Dedifferentiated amniotic fluid mesenchymal stem cell (primary cell): Measurements from ENCODE around the gene BIN1.
A peak's percentile ranks its signal among the peaks of the same experiment; 100 is the strongest.
"Not testable (repeated sequence)": the region's sequence is repeated elsewhere in the genome, so short reads cannot be mapped to it uniquely, and the experiment has no call there.

Experiments
- DNase-seq: peaks from one replicate; pipeline ENCODE4 v3.0.0-alpha.2; 2016; ENCODE audit errors: extremely low spot score

BIN1 gene

DNA sequence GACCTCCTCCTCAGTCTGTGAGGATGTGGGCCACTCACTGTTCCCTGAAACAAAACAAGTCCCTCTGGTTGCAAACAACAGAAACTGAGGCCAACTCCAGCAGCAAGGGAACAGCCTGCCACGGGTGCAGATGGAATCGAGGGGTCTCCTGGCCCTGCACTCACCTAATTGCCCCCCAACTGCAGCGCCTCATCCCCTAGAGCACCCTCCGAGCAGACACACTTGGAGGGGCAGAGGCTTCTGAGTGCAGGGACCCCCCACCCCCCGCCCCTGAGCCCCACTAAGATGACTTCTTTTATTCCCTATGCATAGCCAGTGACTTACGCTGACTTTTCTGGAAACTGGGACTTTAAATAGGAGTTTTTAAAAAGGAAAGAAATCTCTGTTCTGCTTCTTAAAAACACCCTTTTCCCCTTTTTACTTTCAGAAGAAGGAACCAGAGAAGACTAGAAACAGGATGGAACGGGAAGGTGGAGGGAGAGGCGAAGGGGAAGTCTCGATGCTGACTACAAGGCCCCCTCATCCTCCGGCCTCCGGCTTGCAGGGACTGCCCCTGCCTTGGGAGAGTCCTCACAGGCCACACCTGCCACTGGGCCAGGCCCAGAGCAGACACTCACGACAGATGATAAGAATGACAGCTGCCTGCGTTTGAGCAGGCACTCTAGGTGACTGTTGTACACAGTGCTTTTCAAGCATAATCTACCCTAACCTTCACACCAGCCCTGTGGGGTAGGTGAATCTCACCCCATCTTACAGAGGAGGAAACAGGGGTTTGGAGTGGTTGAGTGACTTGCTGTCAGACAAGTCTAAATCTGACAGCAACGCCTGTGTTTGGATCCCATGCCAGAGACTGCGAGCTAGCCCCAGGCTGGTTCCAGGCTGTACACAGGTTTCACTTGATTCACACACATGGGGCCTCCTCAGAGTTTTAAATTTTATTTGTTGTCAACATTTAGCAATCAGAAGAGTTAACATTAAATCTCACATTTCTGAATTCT lies 28.2 kb upstream of the BIN1 start:
- DNase-seq = no peak

DNA sequence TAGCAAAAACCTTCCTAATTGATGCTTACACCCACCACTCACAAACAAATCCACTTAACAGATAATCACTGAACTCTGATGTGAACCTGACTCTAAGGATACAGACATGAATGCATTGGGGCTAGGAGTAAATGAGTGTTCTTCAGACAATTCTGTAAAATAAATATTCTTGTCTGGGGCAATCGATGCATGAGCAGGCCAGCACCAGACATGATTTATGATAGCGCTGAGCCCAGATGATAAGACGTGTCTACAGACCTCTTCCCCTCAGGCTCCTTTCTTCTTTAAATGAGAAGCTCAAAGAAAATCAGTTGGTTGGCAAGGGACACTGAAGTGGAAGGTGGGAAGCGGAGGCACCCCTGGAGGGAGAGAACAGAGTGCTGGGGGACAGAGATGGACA lies 27.3 kb upstream of the BIN1 start:
- DNase-seq = no peak

DNA sequence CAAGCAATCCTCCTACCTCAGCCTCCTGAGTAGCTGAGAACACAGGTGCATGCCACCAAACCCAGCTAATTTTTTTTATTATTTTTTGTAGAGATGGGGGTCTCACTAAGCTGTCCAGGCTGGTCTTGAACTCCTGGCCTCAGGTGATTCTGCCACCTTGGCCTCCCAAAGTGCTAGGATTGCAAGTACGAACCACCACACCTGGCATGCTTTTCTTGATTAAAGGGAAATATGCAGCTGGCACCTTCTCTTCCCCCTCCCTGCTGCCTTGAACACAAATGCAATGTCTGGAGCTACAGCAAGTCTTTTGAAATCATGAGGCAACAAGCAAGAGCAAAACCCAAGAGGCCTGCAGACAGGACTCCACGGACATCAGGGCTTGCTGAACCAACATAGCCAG lies 26.8 kb upstream of the BIN1 start:
- no peak for DNase-seq

DNA sequence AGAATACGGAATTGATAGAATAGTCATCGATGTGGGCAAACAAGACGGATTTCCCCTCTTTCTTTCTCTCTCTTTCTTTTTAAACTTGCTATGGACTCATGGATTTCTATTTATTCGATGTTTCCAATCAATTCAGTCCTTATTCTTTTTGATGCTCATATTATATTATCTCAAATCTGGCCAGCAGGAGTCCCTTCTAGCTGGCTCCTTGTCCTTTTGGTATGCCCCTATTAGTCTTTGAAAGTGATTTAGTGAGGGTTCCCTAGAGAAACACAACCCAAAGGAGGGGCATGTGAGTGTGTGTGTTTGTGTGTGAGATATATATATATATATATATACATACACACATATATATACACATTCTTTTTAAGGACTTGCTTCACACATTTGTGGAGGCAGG lies 23.5 kb upstream of the BIN1 start:
- DNase-seq = no peak

DNA sequence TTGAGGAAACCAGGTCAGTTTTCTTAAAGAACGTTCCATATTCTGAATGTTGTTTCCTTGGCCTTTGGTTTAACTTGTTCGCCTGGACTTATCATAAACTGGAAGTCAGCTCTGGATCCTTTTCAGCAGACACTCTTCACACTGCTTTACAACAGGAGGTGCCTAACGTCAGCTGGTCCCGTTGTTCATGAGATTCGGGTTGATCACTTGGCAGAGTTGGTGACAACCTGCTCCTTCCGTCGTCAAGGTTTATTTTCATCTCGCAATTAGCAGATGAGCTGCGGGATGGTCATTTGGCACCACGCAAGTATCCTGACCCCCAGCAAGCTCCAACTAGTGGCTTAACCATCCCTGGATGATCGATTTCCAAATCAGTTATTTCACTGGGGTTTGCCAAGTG lies 23.0 kb upstream of the BIN1 start:
- no peak for DNase-seq

DNA sequence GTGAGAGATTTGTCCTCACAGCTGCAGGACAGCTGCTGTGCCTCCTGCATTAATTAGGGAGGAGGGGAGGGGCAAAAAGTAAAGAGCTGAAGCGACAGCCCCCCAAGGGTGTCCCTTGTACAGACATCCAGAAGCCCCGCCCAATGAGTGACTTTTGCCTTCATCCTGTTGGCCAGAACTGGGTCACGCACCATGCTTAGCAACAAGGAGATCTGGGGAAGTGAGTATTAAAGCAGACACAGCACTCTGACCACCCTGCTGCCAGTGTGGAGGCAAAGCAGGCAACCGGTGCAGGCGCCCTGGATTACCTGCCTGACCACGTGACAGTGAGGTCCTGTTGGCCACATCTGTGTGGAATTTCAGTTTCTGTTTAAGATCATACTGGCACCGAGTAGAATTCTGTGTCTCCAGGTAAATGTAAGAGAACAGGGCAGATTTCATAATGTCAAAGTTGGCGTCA lies 21.5 kb upstream of the BIN1 start:
- no peak for DNase-seq

DNA sequence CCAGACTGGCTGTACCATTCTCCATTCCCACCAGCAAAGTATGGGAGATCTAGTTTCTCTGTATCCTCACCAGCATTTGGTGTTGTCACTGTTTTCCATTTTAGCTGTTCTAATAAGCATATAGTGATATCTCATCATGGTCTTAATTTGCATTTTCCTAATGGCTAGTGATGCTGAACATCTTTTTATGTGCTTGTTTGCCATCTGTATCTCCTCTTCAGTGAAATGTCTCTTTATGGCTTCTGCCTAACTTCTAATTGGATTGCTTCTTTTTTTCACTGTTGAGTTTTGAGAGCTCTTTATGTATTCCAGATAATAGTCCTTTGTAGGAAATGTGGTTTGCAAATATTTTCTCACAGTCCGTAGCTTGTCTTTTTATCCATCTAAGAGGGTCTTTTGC lies 18.9 kb upstream of the BIN1 start:
- no peak for DNase-seq

DNA sequence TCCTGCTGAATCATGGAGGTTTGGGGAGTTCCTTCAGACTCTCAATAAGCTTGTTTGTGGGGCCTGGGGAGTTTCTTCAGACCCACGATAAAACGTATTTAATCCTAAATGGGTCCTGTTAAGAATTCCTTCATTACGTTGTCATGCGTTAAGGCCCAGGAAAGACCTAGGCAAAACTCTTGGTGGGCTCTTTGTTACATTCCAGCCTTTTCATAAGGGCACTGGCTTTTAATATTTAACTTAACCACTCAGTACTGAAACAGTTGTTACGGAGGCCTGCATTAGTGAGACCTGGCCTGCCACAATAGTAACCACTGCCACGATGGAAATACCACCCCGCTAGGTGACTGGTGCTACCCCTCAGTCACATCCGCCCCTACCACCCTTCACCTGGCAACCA lies 17.5 kb upstream of the BIN1 start:
- DNase-seq = no peak

DNA sequence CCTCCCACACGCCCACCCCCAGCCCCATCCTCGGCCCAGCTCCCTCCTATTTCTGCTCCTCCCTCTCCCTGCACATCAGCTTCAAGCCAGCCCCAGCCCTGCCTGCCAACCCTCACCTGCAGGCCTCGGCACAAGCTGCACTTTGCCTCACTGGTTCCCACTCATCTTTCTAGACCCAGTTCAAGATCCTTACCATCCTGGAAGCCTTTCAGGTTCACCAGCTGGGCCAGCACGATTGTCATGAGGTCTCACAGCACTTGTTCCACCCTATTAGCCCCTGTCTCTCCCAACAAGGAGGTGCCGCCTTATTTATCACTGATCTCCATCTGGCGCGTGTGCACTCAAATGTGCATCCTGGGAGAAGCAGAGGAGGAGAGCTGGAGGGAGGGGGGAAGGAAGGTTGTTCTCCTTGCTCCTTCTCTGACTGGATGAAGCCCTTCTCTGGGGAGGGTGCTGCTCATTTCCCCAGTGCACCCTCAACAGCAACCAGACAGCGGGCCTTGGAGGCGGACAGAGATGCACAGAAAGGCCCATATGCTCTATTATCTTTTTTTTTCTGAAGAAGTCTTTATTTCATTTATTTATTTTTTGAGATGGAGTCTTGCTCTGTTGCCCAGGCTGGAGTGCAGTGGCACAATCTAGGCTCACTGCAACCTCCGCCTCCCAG lies 15.5 kb upstream of the BIN1 start:
- no peak for DNase-seq

DNA sequence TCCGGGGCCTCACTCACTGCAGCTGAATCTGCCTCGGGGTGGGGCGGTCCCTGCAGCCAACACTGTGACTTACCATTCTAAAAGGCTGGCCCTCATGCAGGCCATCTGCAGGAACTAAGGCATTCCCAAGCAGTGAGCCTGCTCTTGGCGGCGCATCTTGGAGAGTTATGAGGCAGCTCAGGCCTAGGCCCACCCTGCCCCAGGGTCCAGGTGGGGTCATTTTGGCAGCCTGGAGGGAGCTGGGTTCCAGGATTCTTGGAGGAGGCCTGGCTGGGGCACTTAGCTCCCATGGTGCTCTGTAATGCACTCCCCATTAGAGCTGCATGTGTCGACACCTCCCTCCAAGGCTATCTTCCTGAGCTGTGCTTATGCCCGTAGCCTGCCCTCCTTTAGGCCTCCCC lies 14.8 kb upstream of the BIN1 start:
- DNase-seq = no peak

DNA sequence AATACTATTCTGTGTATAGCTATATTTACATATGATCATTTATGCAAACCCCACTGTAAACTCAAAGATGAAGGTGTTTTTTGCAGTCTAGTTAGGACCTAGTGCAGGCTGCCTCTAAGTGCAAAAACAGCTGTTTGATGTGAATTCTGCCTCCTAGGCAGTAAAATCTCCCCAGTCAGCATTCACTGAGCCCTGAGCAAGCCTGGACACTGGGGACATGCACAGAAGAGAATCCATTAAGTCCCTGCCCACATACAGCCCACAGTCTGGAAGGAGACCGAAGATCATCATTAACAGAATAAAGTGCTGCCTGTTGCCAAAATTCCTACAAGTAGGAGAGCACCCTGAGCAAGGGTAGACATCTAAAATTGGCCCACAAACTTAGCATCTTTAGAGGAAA lies 14.4 kb upstream of the BIN1 start:
- DNase-seq = no peak

DNA sequence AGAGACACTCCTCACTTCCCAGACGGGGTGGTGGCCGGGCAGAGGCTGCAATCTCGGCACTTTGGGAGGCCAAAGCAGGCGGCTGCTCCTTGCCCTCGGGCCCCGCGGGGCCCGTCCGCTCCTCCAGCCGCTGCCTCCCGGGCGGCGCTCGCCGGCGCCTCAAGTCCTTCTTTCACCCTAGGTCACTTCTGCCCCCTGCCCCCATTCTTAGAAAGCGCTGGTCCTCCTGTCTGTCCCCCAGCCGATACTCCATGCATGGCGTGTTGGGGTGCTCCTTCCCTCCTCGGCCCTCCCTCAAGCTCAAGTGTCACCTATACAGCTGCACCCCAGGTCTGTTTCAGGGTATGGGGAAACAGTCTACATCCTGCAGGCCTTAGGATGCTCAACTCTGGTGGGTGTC lies 13.5 kb upstream of the BIN1 start:
- DNase-seq = not testable (repeated sequence)

DNA sequence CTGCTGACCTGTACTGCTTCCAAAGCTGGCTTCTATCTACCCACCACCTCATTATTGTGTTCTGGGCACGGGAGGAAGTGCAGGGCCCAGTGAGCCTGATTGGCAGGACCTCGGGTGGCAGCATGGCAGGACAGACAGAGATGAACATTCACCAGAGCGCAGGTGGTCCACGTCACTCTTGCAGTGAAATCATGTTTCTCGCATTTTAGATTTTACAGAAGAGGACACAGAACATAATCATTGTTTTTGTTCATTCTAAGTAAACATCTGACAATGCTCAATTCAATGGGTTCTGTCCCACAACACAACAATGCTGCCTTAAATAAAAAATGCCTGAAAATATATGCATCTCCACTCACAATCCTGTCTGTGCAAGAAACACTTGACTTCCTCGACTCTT lies 11.5 kb upstream of the BIN1 start:
- no peak for DNase-seq

DNA sequence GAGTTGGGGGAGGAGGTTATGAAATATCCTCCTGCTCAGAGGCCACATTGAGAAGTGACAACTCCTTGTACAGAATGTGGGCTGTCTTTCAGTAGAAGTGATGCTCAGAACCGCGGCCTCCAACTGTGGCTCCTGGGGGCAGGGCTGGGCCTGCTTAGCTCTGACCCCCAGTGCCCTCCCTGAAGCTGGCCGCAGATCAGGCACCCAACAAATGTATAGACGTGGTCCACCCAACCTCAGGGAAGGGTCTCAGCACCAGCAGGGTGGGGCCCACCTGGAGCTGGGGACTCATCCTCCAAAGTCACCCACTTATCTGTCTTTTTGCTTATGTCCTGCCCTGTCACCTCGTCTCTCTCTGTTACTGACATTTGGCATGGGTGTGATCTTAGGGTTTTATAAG lies 11.1 kb upstream of the BIN1 start:
- DNase-seq = no peak

DNA sequence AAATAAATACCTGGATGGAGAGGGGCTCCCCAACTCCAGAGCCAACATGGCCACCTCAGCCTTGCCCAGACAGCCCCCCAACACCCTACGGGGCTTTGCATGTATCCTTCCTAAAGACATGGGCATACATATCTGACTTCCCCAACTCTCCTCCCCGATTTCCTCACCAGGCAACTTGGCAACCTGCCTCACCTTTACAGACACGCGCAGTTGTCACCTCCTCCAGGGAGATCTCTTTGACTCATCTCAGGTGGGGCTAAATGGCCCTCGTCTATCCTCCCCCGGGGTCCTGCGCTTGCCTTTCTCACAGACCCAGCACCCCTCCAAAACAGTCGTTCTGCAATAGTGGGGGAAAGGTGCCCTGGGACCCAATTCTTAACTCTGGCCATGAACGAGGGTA lies 10.6 kb upstream of the BIN1 start:
- no peak for DNase-seq

DNA sequence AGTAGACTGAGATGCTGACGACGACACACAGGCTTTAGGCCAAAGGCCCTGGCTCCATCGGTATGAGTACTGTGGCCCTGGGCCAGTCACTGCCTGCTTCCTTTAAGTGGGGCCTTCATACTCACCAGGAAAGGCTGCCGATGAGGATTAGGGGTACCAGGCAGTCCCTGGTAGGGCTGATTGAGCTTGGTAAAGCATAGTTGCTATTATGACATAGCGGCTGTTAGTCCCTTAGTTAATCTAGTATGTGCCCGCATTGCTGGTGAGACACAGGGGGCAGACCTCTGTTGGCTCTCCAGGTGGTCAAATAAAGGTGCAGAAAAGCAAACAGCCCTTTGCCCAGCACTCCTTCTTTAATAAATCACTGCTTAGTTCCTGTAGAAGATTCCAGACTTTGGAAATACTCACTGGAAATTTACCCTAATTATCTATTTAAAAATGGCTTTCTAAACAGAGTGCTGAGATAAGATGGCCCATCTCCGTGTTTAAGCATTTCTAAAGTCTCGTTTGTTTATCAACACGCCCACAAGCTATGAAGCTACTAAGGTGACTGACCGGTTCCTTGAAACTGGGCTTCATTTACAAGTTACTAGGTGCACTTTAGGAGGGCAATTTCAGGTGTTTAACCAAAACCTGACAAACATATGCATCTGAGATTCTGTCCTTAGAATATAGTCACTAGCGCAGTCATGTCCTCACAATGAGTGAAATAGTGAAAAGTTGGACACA lies 8.7 kb upstream of the BIN1 start:
- DNase-seq = no peak

DNA sequence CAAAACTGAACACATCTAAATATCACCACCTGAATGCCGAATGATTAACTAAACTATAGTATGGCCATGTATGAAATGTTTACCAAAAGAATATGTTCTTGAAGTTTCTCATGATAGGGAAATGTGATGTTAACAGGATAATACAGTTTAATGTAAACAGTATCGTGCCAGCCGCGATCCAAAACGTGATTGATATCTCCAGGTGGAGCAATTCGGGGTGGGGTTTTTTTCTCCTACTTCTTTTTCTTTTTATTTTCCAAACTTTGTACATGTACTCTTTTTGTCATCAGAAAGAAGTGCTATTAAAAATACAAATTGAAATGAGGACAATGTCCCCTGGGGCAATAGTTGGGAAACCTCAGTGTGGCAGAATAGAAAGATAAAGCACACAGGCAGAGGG lies 4.0 kb upstream of the BIN1 start:
- no peak for DNase-seq

DNA sequence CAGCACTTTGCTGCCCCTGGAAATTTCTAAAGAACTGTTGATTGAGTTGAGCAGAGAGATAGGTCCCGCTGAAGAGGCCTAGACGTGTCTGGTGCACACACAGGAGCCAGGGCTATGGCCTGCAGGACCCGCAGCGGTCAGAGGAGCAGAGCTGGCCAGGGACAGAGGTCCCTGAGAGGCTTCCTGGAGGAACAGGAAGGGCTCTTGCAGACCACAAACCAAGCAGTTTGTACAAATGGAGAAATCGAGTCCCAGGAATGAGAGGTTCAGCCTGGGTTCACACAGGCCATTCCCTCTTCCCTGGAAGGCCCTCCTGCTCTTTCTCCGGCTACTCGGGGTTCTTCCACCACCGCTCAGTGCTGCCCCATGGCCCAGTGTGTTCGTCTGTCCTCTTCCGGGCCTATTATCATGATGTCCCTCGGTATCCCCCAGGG lies 1.2 kb upstream of the BIN1 start:
- DNase-seq = no peak

DNA sequence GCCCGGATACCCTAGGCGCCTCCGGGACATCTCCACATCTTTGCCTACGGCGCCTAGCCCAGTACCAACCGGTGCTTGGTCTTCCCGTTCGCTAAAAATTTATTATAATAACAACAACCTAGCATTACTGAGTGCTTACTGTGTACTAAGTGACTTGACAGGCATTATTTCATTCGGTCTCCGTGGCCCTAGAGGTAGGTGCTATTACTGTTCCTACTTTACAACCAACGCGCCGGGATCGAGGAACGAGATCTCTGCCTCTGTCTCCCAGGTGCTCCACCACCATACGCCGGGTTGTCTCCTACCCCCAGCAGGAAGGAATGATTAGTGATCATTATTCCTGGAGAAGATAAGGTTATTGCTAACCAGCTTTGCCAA lies 657 bp upstream of the BIN1 start:
- no peak for DNase-seq

DNA sequence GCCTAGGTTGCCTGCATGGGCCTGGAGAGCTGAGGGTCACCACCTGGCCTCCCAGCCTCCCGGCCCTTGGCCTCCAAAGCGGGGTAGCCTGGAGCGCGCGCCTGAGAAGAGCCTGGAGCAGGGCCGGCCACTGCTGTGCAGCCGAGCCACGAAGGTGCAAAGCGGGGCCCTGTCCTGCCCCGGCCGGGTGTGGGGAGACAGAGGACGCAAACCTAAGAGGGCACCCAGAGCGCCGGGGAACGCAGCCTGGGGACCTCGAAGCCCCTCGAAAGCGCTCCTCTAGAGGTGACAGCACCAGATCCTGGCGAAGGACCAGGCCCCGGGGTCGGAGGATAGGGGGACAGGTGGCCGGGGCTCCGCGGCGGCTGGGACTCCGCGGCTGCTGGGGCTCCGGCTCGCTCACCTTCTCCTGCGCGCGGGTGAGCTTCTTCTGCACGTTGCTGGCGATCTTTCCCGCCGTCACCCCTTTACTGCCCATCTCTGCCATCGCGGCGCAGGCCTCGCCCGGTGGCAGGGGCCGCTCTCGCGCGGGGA lies 430 bp downstream of the BIN1 start:
- no peak for DNase-seq

DNA sequence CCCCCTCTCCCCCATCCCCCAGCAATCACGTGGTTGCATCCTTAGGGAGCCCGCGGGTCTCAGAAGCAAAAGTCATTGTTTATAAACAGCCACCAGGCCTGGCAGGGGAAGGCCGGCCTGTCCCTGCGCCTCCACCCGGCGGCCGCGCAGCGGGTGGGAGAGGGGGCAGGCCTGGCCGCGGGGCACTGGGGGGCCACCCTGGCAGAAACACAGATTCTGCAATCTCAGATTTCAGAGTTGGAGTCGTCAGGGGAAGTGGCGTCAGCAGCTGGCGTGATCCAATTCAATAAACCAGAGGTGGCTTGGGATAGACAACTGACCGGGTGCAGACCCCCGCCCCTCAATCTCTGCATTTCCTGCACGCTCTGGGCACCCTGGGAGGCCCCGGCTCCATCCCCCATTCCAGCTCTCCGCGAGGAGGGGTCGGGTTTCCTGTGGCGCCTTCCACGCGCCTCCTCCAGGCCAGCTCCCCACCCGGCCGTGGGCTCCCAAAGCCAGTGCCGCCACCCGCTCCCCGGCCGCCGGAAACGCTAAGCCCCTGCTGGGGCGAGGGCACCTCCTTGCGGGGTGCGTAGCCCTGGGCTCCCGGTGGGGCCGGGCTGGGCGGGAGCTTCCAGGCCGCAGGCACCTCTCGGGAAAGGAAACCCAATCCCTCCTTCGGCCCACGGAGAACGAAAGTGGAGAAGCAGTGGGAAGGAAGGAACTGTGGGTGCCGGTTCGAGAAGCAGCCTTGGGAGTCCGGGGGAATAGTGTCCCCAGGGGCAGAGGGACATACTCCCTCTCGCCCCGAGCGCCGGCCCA lies 1.1 kb downstream of the BIN1 start:
- peak; percentile 39 for DNase-seq
